GM23338 (cell line): ENCODE results near the gene TMEM98. TPM values are rescaled to one million over a fixed set of nuclear protein-coding genes. Genes with fewer than 3 reads are reported as not detected.

Experiments used
- CREB1 ChIP-seq: fragments of 250-450 bp; sonication (Bioruptor Pico); IDR thresholded peaks from 2 replicates; pipeline ENCODE4 v1.5.0; 2020; ENCODE audit warnings: low read depth, mild to moderate bottlenecking, moderate library complexity
- EZH2 ChIP-seq: fragments of 200-600 bp; sonication (generic); IDR thresholded peaks from one replicate; pipeline ENCODE4 v1.8.0; 2017; ENCODE audit warnings: antibody characterized with exemption, mild to moderate bottlenecking, low read depth; ENCODE audit not compliant: unreplicated experiment
- EZH2phosphoT487 ChIP-seq: fragments of 200-600 bp; sonication (generic); IDR thresholded peaks from one replicate; pipeline ENCODE4 v1.8.1; 2018; ENCODE audit warnings: antibody characterized with exemption; ENCODE audit not compliant: unreplicated experiment
- NANOG ChIP-seq: IDR thresholded peaks from 2 replicates; pipeline ENCODE4 v1.6.1; 2016; ENCODE audit warnings: antibody characterized with exemption, borderline replicate concordance
- POLR2AphosphoS5 ChIP-seq: IDR thresholded peaks from 2 replicates; pipeline ENCODE4 v1.6.1; 2016; ENCODE audit warnings: antibody characterized with exemption, low read depth
- STAT1 ChIP-seq: IDR thresholded peaks from one replicate; pipeline ENCODE4 v1.6.1; 2016; ENCODE audit warnings: antibody characterized with exemption; ENCODE audit not compliant: unreplicated experiment
- polyA plus RNA-seq: library from polyadenylated mRNA; unstranded; fragments of >200 nt; fragmentation: Nextera tagmentation; extraction: Ambion mirVana; gene quantifications from 2 replicates; pipeline ENCODE4 v1.2.1, GENCODE V29; 2016
- total RNA-seq: library from RNA; depleted of rRNA; stranded (reverse); fragments of >200 nt; shearing (Covaris generic); gene quantifications from 2 replicates; pipeline ENCODE4 v1.2.3, GENCODE V29; 2014
- TF ChIP-seq, protein P1 (sequence below): fragments of 250-450 bp; sonication (Bioruptor Pico); IDR thresholded peaks from 2 replicates; pipeline ENCODE4 v1.5.0; 2020; ENCODE audit warnings: mild to moderate bottlenecking, moderate library complexity
- TF ChIP-seq, protein P2 (sequence below), 2 experiments: fragments of 200-600 bp in 1 of 2; sonication (generic) in 1 of 2; conservative IDR thresholded peaks; 2 replicates each; pipeline versions ENCODE4 v1.5.1 to v1.6.1; 2016 to 2017; ENCODE audit warnings: antibody characterized with exemption in 2 of 2, low read depth in 2 of 2, mild to moderate bottlenecking in 2 of 2, moderate library complexity in 1 of 2
- TF ChIP-seq, protein P3 (sequence below): IDR thresholded peaks from one replicate; pipeline ENCODE4 v1.6.1; 2018; ENCODE audit warnings: antibody characterized with exemption; ENCODE audit not compliant: unreplicated experiment
- TF ChIP-seq, protein P4 (sequence below): IDR thresholded peaks from 2 replicates; pipeline ENCODE4 v1.6.1; 2016; ENCODE audit warnings: antibody characterized with exemption

Gene TMEM98
- total and polyA plus RNA-seq, 2 experiments from 2014 or later = 60.4 to 94.8 TPM

DNA sequence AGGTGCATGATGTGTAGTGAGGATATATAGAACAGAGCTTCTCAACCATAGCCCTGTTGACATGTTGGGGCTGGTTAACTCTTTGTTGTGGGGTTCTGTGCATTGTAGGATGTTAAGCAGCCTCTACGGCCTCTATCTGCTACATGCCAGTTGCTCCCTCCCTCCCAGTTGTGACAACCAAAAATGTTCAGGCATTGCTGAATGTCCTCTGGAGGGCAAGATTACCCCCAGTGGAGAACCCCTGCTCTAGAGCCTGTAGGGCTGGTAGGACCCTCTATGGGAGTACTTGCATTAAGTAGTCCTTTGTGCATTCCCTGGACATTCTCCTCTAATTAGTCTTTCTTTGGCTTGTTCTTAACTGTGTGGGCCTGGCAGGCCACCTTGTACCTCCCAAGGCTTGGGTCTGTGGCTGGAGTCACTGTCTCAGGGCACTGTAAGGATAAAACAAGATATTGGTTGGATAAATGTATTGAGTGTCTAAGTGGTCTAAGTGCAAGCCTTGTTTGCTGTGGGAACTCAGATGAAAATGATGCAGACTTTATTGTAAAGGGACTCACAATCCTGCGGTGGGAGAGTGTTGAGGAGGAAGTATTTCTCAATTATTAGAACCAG is 31.2 kb upstream of the TMEM98 start (continued):
- TF ChIP-seq, protein P1, sequence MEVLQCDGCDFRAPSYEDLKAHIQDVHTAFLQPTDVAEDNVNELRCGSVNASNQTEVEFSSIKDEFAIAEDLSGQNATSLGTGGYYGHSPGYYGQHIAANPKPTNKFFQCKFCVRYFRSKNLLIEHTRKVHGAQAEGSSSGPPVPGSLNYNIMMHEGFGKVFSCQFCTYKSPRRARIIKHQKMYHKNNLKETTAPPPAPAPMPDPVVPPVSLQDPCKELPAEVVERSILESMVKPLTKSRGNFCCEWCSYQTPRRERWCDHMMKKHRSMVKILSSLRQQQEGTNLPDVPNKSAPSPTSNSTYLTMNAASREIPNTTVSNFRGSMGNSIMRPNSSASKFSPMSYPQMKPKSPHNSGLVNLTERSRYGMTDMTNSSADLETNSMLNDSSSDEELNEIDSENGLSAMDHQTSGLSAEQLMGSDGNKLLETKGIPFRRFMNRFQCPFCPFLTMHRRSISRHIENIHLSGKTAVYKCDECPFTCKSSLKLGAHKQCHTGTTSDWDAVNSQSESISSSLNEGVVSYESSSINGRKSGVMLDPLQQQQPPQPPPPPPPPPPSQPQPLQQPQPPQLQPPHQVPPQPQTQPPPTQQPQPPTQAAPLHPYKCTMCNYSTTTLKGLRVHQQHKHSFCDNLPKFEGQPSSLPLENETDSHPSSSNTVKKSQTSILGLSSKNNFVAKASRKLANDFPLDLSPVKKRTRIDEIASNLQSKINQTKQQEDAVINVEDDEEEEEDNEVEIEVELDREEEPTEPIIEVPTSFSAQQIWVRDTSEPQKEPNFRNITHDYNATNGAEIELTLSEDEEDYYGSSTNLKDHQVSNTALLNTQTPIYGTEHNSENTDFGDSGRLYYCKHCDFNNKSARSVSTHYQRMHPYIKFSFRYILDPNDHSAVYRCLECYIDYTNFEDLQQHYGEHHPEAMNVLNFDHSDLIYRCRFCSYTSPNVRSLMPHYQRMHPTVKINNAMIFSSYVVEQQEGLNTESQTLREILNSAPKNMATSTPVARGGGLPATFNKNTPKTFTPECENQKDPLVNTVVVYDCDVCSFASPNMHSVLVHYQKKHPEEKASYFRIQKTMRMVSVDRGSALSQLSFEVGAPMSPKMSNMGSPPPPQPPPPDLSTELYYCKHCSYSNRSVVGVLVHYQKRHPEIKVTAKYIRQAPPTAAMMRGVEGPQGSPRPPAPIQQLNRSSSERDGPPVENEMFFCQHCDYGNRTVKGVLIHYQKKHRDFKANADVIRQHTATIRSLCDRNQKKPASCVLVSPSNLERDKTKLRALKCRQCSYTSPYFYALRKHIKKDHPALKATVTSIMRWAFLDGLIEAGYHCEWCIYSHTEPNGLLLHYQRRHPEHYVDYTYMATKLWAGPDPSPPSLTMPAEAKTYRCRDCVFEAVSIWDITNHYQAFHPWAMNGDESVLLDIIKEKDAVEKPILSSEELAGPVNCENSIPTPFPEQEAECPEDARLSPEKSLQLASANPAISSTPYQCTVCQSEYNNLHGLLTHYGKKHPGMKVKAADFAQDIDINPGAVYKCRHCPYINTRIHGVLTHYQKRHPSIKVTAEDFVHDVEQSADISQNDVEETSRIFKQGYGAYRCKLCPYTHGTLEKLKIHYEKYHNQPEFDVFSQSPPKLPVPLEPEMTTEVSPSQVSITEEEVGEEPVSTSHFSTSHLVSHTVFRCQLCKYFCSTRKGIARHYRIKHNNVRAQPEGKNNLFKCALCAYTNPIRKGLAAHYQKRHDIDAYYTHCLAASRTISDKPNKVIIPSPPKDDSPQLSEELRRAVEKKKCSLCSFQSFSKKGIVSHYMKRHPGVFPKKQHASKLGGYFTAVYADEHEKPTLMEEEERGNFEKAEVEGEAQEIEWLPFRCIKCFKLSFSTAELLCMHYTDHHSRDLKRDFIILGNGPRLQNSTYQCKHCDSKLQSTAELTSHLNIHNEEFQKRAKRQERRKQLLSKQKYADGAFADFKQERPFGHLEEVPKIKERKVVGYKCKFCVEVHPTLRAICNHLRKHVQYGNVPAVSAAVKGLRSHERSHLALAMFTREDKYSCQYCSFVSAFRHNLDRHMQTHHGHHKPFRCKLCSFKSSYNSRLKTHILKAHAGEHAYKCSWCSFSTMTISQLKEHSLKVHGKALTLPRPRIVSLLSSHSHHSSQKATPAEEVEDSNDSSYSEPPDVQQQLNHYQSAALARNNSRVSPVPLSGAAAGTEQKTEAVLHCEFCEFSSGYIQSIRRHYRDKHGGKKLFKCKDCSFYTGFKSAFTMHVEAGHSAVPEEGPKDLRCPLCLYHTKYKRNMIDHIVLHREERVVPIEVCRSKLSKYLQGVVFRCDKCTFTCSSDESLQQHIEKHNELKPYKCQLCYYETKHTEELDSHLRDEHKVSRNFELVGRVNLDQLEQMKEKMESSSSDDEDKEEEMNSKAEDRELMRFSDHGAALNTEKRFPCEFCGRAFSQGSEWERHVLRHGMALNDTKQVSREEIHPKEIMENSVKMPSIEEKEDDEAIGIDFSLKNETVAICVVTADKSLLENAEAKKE (CRISPR knock-in tag) = no peak
- TF ChIP-seq POLR2AphosphoS5 (no peak), STAT1 (no peak), CREB1 (no peak), EZH2 (no peak), NANOG (no peak), EZH2phosphoT487 (no peak)
- TF ChIP-seq, protein P2, sequence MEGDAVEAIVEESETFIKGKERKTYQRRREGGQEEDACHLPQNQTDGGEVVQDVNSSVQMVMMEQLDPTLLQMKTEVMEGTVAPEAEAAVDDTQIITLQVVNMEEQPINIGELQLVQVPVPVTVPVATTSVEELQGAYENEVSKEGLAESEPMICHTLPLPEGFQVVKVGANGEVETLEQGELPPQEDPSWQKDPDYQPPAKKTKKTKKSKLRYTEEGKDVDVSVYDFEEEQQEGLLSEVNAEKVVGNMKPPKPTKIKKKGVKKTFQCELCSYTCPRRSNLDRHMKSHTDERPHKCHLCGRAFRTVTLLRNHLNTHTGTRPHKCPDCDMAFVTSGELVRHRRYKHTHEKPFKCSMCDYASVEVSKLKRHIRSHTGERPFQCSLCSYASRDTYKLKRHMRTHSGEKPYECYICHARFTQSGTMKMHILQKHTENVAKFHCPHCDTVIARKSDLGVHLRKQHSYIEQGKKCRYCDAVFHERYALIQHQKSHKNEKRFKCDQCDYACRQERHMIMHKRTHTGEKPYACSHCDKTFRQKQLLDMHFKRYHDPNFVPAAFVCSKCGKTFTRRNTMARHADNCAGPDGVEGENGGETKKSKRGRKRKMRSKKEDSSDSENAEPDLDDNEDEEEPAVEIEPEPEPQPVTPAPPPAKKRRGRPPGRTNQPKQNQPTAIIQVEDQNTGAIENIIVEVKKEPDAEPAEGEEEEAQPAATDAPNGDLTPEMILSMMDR (conservative IDR thresholded peaks at IDR 0.05; ENCODE audit: low read depth in 2 of 2) = no peak
- TF ChIP-seq, protein P3, sequence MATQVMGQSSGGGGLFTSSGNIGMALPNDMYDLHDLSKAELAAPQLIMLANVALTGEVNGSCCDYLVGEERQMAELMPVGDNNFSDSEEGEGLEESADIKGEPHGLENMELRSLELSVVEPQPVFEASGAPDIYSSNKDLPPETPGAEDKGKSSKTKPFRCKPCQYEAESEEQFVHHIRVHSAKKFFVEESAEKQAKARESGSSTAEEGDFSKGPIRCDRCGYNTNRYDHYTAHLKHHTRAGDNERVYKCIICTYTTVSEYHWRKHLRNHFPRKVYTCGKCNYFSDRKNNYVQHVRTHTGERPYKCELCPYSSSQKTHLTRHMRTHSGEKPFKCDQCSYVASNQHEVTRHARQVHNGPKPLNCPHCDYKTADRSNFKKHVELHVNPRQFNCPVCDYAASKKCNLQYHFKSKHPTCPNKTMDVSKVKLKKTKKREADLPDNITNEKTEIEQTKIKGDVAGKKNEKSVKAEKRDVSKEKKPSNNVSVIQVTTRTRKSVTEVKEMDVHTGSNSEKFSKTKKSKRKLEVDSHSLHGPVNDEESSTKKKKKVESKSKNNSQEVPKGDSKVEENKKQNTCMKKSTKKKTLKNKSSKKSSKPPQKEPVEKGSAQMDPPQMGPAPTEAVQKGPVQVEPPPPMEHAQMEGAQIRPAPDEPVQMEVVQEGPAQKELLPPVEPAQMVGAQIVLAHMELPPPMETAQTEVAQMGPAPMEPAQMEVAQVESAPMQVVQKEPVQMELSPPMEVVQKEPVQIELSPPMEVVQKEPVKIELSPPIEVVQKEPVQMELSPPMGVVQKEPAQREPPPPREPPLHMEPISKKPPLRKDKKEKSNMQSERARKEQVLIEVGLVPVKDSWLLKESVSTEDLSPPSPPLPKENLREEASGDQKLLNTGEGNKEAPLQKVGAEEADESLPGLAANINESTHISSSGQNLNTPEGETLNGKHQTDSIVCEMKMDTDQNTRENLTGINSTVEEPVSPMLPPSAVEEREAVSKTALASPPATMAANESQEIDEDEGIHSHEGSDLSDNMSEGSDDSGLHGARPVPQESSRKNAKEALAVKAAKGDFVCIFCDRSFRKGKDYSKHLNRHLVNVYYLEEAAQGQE = no peak
- TF ChIP-seq, protein P4, sequence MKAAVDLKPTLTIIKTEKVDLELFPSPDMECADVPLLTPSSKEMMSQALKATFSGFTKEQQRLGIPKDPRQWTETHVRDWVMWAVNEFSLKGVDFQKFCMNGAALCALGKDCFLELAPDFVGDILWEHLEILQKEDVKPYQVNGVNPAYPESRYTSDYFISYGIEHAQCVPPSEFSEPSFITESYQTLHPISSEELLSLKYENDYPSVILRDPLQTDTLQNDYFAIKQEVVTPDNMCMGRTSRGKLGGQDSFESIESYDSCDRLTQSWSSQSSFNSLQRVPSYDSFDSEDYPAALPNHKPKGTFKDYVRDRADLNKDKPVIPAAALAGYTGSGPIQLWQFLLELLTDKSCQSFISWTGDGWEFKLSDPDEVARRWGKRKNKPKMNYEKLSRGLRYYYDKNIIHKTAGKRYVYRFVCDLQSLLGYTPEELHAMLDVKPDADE = no peak
